ENCODE data around the gene MARK3.

MARK3 gene

GRCh38 chr14:103489621-103490020, 104.4 kb downstream of the MARK3 start:
- ChIA-PET POLR2A (no interaction called here), CTCF (interaction anchor here (0.8 to 1.1 kb wide), 2 partner anchors 11 to 29 kb away, joined by 3 read pairs; no protein-coding TSS in a partner anchor)
- TF ChIP-seq CTCF (IDR thresholded peaks at IDR 0.05; ENCODE audit: control extremely low read depth, extremely low read depth, low read depth, missing control alignments) = no peak
- no peak for DNase-seq (ENCODE audit: extremely low spot score)

GRCh38 chr14:103491691-103492090, 106.5 kb downstream of the MARK3 start:
- ChIA-PET CTCF (no interaction called here), POLR2A (no interaction called here)
- no peak for TF ChIP-seq CTCF (IDR thresholded peaks at IDR 0.05; ENCODE audit: control extremely low read depth, extremely low read depth, low read depth, missing control alignments)
- DNase-seq (ENCODE audit: extremely low spot score) = no peak

GRCh38 chr14:103492156-103492925, 107.1 kb downstream of the MARK3 start:
- TF ChIP-seq CTCF (IDR thresholded peaks at IDR 0.05; ENCODE audit: control extremely low read depth, extremely low read depth, low read depth, missing control alignments) = no peak
- POLR2A ChIA-PET = no interaction called here
- CTCF ChIA-PET = no interaction called here
- no peak for DNase-seq (ENCODE audit: extremely low spot score)

- CTCF ChIA-PET = interaction anchor here (0.9 to 1.8 kb wide), 3 partner anchors 23 to 51 kb away, joined by 3 to 4 read pairs (median 4); no protein-coding TSS in a partner anchor
Observed at GRCh38 chr14:103495854-103496253, 110.6 kb downstream of the MARK3 start.

GRCh38 chr14:103496776-103497175, 111.6 kb downstream of the MARK3 start:
- CTCF ChIA-PET = no interaction called here
- DNase-seq (ENCODE audit: extremely low spot score) = no peak
- POLR2A ChIA-PET = no interaction called here
- TF ChIP-seq CTCF (IDR thresholded peaks at IDR 0.05; ENCODE audit: control extremely low read depth, extremely low read depth, low read depth, missing control alignments) = no peak

More at GRCh38 chr14:103495854-103496253, 110.6 kb downstream of the MARK3 start:
- no peak for TF ChIP-seq CTCF (IDR thresholded peaks at IDR 0.05; ENCODE audit: control extremely low read depth, extremely low read depth, low read depth, missing control alignments)
- no peak for DNase-seq (ENCODE audit: extremely low spot score)
- POLR2A ChIA-PET = no interaction called here

GRCh38 chr14:103499709-103500108, 114.5 kb downstream of the MARK3 start:
- DNase-seq (ENCODE audit: extremely low spot score) = no peak
- no peak for TF ChIP-seq CTCF (IDR thresholded peaks at IDR 0.05; ENCODE audit: control extremely low read depth, extremely low read depth, low read depth, missing control alignments)
- CTCF ChIA-PET = interaction anchor here (0.8 to 3.3 kb wide), 18 partner anchors 9 to 118 kb away, joined by 3 to 15 read pairs (median 4); partner anchors contain the start of gene COA8
- POLR2A ChIA-PET = no interaction called here
